HG03442 (cell line): ENCODE results near the gene APMAP.

ENCODE experiments used
- ATAC-seq: cut with Tn5 transposase; IDR thresholded peaks from one replicate; pipeline ENCODE4 v1.9.1; 2021; ENCODE audit warnings: mild to moderate bottlenecking, moderate library complexity; ENCODE audit not compliant: unreplicated experiment

Gene APMAP

DNA sequence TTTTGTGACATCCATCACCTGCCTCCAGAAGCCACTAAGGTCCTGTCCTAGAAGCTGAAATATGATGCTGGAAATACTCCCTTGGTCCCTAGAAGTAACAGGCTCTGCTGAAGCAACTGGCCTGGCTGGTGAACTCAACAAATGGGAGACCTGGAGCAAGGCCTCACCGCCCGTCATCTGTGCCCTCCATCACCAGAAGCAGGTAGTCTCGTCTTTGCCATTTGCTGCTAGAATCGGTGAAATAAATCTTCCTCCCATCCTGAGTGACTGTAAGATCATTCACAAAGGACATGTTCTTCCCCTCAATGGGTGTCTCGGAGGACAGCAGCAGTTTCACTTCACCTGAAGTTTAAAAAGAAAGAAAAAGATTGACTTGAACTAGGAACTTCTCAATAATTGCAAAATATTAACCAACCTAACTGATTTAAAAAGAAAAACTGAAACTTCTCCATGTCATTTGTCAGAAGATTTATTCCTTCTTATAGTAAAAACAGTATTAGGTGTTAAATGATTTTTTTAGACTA, 22.5 kb downstream of the APMAP start:
- ATAC-seq: no peak

DNA sequence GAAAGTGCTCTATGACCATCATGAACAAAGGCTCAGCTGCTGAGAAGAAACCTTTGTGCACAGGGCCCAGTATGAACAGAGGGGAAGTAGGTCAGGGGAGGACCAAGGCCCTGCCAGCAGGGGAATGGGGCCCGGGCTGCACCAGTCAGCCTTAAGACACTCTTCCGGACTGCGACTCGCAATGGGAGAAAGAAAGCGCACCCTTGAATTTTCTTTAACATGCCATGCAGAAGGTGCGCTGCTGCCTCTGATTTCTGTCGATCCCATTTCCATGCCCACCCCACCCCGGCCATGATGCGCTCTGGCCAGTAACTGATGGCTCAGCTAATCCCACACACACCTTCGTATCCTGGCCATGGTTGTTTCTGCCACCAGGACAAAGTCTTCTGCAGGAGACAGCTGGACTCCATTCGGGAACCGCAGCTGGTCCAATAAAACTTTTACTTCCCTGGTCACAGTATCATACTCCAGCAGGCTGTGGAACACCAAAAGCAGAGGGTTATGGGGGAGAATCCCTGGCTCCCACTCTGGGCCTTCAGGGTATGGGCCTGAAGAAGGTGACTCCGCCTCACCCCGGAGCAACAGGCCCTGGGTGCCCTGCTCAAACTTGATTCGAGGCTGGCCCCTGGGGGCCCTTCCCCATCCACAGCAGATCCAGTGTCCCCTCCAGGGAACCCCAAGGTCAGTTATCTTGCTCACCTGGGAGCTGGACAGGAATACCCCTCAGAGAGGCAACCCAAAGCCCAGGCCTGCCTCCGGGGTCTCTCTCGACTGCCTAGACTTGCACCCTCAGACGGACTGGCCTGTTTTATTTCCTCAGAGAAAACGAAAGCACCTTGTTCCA, 23.1 kb downstream of the APMAP start:
- no peak for ATAC-seq

DNA sequence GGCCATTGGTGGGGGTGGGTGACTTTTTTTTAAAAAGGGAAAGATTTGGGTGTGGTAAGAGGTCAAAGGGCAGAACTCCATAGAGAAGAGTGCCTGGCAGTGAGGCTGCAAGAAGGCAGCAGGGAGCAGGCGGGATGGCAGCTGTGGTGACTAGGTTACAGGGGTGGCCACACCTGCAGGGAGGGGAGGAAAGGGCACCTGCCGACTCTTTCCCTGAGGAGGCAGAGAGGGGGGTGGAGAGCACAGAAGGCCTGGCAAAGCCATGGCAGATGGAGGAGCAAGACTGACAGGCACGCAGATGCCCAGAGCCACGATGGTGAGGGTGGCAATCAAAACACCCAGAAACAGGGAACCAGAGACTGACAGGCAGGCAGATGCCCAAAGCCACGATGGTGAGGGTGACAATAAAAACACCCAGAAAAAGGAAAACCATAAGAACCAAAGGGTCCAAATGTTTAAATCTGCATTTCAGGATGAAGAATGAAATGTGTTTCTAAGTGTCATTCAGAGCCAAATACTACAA, 24.2 kb downstream of the APMAP start:
- no peak for ATAC-seq

DNA sequence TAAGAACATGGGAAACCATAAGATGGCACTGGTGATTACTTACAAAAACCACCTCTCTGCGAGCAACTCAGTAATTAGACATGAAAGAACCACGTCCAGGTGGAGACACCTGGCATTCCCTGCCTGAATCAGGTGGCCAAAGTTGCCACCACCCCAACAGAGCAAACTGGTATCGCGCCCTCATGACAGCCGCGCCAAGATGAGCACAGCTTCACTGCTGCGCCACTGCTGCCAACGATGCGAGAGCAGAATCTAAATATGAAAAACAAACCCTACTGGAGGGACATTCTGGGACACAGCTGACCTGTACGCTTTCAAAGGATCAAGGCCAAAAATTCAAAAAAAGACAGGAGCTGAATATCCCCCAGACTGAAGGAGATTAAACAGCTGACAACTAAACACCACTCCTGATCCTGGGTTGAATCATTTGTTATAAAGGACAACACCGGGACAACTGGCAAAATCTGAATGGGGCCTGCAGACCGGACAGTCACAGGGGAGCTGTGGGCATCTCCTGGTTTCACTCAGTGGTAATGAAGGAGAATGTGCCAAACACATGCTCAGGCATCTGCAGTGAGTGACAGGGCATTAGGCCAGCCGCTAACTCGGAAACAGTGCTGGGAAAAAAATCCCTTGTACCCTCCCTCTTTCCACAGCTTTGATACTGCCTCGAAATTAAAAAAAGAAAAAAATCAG, 26.1 kb downstream of the APMAP start:
- no peak for ATAC-seq

DNA sequence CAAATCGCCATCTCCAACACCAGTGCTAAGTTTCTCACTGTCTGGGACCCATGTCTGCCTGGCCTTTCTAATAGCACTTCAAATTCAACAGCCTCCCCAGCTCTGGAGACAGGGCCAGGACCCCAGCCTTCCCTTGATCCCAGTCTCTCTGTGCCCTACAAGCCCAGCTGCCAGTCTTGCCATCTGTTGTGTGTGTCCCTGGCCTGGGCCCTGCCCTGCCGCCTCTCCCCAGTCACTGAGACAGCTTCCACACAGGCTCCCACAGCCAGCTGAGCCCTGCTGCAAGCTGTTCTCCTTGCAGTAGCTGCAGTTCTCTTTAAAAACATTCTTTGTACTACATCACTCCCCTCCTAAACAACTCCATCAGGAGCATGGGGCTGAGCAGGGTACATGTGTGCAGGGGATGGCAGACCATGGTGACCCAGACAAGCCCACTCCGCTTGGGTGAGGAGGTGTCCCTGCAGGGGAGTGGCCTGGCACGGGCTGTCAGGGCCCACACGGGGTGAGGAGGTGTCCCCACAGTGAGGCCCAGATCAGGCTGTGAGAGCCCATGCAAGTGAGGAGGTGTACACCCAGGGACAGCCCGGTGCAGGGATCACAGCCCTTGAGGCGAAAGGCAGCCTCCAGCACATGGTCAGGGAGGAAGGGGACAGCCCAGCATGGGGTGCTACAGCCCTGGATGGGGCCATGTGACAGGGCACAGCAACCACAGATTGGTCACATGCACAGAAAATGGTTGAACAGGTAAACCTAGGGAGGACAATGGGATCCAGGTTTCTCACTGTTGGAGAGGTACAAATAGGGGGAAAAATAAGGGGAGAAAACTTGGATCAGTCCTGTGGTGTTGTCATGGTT, 27.3 kb downstream of the APMAP start:
- no peak for ATAC-seq

DNA sequence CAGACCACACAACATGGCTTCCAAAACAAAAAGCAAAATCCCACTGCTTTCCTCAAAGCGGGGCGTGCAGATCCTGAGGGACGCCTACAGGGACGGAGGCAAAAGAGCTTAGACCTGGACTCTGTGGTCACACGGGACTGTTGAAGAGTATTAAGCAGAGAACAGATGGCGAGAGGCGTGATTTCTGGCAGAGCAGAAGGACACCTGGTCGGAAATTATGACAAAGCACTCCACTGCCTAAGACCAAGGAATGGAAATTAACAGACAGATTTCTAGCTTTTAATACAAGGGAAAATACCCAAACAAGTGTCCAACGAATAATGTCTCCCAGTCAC, 28.1 kb downstream of the APMAP start:
- no peak for ATAC-seq

DNA sequence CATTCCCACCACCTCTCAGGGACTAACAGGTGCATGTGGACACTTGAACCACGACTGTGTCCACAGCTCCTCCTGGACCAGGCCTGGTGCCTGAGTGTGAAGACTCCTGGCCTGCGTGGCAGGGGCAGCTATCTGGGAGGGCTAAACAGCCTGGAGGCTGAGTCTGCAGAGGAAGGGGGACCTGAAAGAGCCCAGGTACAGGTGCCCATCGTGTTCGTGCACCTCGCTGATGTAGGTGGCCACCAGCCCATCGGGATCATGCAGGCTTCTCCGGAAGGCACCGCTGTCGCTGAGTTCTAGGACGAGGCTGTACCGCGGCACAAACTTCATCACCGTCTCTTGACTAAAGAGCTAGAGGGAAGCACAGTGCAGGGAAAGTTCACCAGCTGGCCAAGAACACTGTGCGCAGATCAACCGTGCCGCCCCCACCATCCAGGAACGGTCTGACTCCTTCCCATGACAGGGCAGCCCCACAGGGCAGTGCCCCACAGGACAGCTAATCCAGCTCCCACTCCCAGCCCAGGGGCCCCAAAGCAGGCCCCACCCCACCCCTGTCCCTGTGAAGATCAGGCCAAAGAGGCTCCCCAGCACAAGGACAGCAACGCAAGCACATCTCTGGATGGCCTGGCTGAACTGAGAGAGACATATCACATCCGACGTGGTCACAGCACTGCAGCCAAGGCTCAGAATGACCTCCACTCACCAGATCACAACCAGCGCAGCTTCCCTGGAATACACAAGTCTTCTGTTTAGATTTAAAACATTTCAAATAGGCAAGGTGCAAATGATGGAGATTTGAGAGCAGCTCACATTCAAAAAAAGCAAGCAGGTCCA, 28.7 kb downstream of the APMAP start:
- ATAC-seq: no peak

DNA sequence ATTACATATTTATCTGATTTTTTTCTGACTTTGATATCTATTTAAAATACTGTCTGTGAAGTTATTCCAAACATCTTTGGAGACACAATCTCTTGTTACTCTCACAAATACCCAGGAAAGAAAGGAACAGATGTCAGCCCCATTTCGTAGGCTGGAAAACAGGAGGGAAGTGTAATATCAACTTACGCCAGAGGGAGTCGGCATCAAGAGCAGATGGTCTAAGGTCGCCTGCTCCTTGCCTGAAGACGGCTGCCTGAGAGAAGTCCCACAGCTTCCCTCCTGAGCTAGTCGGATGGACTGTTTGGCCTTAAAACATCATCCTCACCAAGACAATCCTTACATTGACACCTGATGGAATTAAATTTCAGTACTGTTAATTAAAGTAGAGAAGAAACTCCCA, 30.0 kb downstream of the APMAP start:
- ATAC-seq: no peak

DNA sequence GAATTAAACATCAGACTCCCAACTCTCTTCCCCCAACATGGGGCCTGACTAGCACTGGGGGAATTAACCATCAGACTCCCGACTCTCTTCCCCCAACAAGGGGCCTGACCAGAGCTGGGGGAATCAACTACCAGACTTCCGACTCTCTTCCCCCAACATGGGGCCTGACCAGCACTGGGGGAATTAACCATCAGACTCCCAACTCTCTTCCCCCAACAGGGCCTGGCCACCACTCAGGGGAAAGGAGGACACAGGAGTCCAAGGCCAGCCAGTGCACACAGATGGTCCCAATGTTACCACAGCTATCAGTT, 30.4 kb downstream of the APMAP start:
- ATAC-seq: no peak

DNA sequence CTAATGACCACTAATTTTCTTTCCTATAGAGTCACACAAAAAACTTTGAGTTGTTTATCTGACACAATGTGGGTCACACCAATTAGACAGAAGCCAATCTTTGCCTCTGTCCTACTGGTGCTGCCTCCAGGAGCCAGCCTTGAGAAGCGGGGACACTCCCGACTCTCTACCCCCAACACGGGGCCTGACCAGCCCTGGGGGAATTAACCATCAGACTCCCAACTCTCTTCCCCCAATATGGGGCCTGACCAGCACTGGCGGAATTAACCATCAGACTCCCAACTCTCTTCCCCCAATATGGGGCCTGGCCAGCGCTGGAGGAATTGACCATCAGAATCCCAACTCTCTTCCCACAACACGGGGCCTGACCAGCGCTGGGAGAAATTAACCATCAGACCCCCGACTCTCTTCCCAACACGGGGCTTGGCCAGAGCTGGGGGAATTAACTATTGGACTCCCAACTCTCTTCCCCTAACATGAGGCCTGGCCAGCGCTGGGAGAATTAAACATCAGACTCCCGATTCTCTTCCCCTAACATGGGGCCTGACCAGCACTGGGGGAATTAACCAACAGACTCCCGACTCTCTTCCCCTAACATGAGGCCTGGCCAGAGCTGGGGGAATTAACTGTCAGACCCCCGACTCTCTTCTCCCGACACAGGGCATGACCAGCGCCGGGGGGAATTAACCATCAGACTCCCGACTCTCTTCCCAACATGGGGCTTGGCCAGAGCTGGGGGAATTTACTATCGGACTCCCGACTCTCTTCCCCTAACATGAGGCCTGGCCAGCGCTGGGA, 31.0 kb downstream of the APMAP start:
- ATAC-seq: no peak

DNA sequence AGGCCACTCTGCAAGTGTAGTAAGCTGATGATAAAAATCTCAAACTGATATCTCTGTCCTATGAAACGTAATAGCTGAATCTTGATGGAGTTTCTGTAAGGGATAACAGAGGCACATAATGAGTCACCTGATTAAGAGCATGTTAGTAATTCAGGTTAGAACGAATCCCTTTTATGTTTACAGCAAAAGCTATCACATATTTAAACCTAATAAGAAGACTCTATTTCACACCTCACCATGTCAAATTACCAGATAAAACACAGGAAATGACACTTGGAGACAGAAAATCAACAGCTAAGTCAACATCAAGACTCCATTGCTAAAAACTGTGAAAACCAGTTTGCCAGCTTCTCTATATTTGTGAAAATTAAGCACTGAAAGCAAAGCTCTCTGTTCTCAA, 31.7 kb downstream of the APMAP start:
- no peak for ATAC-seq

DNA sequence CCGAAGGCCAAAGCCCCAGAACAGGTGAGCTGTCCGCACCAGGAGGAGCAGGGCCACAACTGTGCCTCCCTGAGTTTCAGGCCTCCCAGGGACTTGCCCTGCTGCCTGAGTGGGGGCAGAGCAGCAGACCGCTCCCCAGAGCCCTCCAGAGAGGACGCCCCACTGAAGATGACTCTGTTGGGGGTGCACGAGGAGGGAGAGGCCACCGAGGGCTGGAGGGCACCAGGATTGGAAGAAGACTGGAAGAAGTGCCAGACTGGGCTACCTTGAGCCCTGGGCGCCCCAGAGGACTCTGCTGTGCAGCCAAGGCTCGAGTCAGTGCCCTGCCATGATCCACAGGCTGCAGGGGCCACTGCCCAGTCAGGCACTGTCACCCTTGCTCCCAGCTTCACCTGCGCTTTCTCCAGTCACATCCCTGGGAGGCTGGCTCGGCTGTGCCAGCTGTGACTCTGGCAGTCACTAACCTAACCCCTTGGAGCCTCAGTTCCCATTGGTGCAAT, 32.2 kb downstream of the APMAP start:
- no peak for ATAC-seq

DNA sequence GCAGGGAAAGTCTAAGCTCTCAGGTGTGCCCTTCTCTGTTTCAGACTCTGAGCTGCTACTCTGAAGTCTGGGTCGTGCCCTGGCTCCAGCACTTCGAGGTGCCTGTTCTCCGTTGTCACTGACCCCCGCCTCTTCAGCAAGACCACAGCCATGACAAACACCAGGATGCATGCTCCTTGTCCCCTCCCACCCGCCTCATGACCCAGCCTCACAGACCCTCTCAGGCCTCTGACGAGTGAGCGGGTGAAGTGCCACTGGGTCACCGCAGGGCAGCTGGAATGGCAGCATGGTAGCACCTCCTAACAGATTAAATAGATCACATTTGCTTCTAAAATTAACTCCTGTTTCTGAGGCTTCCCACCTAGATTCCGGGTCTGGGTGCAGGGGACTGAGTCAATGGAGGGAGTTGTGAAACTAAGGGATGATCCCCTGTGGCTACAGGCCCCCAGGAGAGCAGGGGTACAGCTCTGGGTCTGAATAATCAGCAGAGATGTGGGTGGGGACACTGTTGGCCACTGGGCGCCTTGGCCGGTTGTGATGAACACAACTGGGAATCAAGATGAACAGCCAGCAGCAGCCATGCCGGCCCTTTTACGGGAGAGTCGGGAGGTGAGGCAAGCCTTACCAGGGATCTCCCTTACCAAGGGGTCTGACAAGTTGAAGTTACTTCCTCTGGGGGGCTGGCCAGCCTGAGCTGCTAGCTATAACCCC, 32.8 kb downstream of the APMAP start:
- no peak for ATAC-seq

DNA sequence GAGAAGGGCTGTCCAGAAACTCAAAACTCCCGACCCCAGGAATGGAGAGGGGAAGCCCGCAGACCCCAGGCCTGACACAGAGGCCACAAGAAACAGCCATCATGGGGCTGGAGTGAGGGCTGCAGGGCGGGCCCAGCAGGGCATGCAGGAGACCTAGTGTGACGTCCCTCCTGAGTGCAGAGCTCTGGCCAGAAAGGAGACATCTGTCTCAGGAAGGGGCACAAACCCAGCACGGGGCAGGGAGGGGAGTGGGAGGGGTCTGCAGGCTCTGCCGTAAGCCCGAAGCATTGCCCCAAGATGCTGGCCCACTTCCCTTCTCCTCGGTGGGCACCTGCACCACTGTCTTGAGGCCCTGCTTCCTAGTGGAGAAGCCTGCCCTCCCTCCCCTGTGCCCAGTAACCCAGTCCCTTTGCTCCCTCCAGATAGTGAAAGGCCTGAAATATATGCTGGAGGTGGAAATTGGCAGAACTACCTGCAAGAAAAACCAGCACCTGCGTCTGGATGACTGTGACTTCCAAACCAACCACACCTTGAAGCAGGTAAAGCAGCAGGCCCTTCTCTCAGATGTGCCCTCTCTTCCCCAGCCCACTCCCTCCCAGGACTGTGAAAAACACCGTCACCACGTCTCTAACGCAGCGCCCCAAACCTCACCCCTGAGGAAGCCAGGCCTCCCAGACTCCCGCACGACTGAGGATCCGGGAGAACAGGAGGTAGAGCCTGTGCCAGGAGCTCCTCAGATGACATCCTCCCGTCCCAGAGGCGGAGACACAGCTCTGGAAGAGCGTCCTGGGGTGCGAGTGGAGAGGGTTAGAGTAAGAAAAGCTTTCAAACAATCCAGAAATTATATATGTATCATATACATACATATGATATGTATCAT, 33.8 kb downstream of the APMAP start:
- ATAC-seq: no peak

DNA sequence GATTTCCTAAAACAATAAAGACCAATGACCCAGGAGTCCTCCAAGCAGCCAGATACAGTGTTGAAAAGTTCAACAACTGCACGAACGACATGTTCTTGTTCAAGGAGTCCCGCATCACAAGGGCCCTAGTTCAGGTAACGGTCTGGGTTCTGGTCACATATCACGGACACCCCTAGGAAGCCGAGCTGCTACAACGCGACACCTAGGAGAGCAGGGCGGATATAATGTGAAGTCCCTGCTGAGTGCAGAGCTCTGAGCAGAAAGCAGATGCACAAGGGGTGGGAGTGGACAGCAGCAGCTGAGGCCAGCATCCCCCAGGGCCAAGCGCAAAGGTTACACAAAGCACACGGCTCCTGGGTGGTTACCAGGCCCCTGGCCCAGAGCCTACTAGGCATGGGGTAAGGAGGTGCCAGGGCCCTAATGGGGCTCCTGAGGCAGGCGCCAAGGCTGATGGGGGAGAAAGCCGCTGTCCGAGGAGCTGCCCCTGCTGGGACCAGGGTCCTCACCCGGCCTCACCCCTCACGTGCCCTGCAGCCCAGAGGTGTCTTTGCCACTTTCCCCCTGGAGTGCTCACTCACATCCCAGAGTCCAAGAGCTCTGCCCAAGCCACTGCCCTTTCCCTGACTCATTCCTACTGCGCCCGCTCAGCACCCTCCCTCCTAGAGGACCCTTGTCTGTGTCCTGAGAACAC, 35.1 kb downstream of the APMAP start:
- no peak for ATAC-seq

DNA sequence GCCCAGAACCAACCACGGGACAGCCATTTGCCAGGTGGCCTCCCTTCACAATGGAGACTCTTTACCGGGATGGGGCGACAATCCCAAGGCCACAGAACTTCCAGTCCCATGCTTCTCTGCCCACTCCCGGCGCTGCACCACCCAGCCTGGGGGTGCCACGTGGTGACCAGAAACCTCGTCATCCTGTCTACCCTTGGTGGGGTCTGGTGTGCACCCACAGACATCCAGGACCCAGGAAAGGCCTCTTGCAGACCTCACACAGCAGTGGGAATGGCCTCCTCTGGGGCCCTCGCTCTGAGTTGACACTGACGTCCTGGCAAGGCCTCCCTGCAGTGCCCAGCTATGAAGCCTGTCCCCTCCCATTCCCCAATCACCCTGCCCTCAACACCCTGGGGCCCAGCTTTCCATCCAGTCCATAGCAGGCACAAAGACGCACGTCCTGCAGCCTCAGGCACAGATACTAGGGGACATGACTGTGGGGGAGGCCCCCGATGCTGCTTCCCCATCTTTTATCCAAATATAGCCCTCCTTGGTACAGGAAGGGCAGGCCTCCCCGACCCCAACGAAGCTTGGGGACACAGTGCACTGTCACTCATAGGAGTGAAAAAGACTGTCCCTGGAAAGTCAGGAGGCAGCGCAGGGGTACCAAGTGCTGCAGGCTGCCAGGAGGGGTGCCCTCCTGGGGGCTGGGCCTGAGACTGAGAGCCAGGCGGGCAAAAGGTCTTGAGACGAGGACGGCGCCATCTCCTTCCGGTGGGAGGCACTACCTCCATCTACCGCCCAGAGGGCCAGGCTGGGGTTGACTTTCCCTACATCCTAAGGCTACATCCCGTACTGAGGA, 36.3 kb downstream of the APMAP start:
- no peak for ATAC-seq
